SK-N-MC (cell line): ENCODE results near the gene SENP3.

Experiments used
- DNase-seq: peaks from one replicate; pipeline ENCODE4 v3.0.0-alpha.2; 2011; ENCODE audit warnings: low read depth, low spot score
- H3K27ac ChIP-seq: fragments of 200-600 bp; sonication (generic); 2 replicates; pipeline ENCODE4 v1.5.1; 2016; ENCODE audit warnings: mixed run types
- H3K36me3 ChIP-seq: fragments of 200-600 bp; sonication (generic); 2 replicates; pipeline ENCODE4 v1.6.1; 2017; ENCODE audit warnings: antibody characterized with exemption, low read length, mixed read lengths; ENCODE audit not compliant: insufficient read depth
- H3K4me3 ChIP-seq: fragments of 200-600 bp; sonication (generic); 2 replicates; pipeline ENCODE4 v1.5.1; 2016
- H3K9ac ChIP-seq: fragments of 200-600 bp; sonication (generic); 2 replicates; pipeline ENCODE4 v1.8.0; 2017; ENCODE audit warnings: mixed run types, mixed read lengths; ENCODE audit not compliant: insufficient read length
- H3K9me3 ChIP-seq: fragments of 200-600 bp; sonication (generic); 2 replicates; pipeline ENCODE4 v1.6.1; 2017; ENCODE audit warnings: low read depth, mild to moderate bottlenecking, antibody characterized with exemption, low read length, moderate library complexity, mixed read lengths
- EZH2 ChIP-seq: fragments of 200-600 bp; sonication (generic); IDR thresholded peaks from one replicate; pipeline ENCODE4 v1.6.1; 2017; ENCODE audit warnings: antibody characterized with exemption
- FOXP2 ChIP-seq: optimal IDR thresholded peaks from 2 replicates; pipeline ENCODE3; 2011; ENCODE audit warnings: mild to moderate bottlenecking, moderate library complexity; ENCODE audit not compliant: insufficient read depth; ENCODE audit errors: extremely low read length, control extremely low read depth
- POLR2AphosphoS5 ChIP-seq: IDR thresholded peaks from 2 replicates; pipeline ENCODE4 v1.6.1; 2012; ENCODE audit warnings: mild to moderate bottlenecking, low read depth, low read length, borderline replicate concordance

Gene SENP3

GRCh38 chr17:7561589-7562207 lies at the start of gene SENP3:
TSS of gene SENP3 (plus strand) at chr17:7561919. CDS start at chr17:7563077, 1,158 bp downstream.
- Histone ChIP-seq H3K27ac (peak within 1 kb of the TSS; percentile 91), H3K9ac (peak within 1 kb of the TSS; percentile 95), H3K9me3 (no peaks in the 10 kb centered on the region), H3K36me3 (peaks cover 33% of the 10 kb centered on the region), H3K4me3 (peak within 1 kb of the TSS; percentile 98)
- TF ChIP-seq EZH2 = no peak
- peak; percentile 66; the same call in 1 of the 2 replicates for TF ChIP-seq POLR2AphosphoS5
- no peak for DNase-seq

- Histone ChIP-seq H3K4me3 (no peak overlapping the region), H3K9me3 (no peaks in the 10 kb centered on the region), H3K36me3 (peaks cover 81% of the 10 kb centered on the region), H3K27ac (no peak overlapping the region), H3K9ac (no peak overlapping the region)
- TF ChIP-seq POLR2AphosphoS5 = no peak
- no peak for TF ChIP-seq FOXP2
- TF ChIP-seq EZH2 = no peak
- no peak for DNase-seq
These were observed 49.6 kb upstream of the SENP3 start for GRCh38 chr17:7512105-7512504.

GRCh38 chr17:7512824-7513540 lies 48.7 kb upstream of the SENP3 start:
- H3K27ac ChIP-seq = no peak overlapping the region
- no peak for TF ChIP-seq POLR2AphosphoS5
- no peak for TF ChIP-seq FOXP2
- TF ChIP-seq EZH2 = no peak
- H3K9ac ChIP-seq = no peak overlapping the region
- H3K9me3 ChIP-seq = no peaks in the 10 kb centered on the region
- H3K36me3 ChIP-seq = peaks cover 72% of the 10 kb centered on the region
- no peak overlapping the region for H3K4me3 ChIP-seq
- DNase-seq = no peak

DNA sequence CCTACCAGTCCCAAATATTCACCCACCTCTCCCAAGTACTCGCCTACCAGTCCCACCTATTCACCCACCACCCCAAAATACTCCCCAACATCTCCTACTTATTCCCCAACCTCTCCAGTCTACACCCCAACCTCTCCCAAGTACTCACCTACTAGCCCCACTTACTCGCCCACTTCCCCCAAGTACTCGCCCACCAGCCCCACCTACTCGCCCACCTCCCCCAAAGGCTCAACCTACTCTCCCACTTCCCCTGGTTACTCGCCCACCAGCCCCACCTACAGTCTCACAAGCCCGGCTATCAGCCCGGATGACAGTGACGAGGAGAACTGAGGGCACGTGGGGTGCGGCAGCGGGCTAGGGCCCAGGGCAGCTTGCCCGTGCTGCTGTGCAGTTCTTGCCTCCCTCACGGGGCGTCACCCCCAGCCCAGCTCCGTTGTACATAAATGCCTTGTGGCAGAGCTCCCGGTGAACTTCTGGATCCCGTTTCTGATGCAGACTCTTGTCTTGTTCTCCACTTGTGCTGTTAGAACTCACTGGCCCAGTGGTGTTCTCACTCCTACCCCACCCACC lies 47.8 kb upstream of the SENP3 start:
- Histone ChIP-seq H3K27ac (peak overlapping the region; percentile 7; the same call in 1 of the 2 replicates), H3K36me3 (peaks cover 62% of the 10 kb centered on the region), H3K4me3 (no peak overlapping the region), H3K9me3 (no peaks in the 10 kb centered on the region), H3K9ac (no peak overlapping the region)
- DNase-seq = no peak
- TF ChIP-seq EZH2 (no peak), FOXP2 (no peak), POLR2AphosphoS5 (no peak)

- H3K9me3 ChIP-seq = no peaks in the 10 kb centered on the region
- no peak overlapping the region for H3K27ac ChIP-seq
- TF ChIP-seq EZH2 = no peak
- H3K9ac ChIP-seq = no peak overlapping the region
- no peak for DNase-seq
- H3K4me3 ChIP-seq = no peak overlapping the region
- peaks cover 41% of the 10 kb centered on the region for H3K36me3 ChIP-seq
These were observed 45.7 kb upstream of the SENP3 start for GRCh38 chr17:7515911-7516610.

DNA sequence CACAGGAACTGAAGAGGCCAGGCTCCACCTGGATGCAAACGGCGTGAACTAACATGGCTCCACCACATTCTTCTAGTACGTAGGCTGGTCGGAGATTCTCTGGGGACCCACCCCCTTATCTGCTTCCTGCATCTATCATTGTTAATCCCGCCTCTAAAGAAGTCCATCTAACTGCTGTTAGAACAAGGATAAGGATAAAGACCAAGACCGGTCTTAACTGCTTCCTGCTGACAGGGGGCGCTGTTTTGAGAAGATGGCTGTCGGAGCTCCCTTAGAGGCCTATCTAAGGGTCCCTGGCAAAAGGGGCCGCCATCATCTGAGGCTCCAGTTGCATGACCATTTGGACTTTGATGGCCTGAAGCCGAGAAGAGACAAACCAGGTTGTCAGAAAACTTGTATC lies 38.7 kb upstream of the SENP3 start:
- Histone ChIP-seq H3K9ac (no peak overlapping the region), H3K27ac (no peak overlapping the region), H3K4me3 (no peak overlapping the region), H3K36me3 (no peaks in the 10 kb centered on the region), H3K9me3 (no peaks in the 10 kb centered on the region)
- DNase-seq = no peak
- no peak for TF ChIP-seq POLR2AphosphoS5
- no peak for TF ChIP-seq FOXP2
- TF ChIP-seq EZH2 = no peak

- Histone ChIP-seq H3K9ac (no peak overlapping the region), H3K36me3 (no peaks in the 10 kb centered on the region), H3K27ac (no peak overlapping the region), H3K4me3 (no peak overlapping the region), H3K9me3 (no peaks in the 10 kb centered on the region)
- DNase-seq = no peak
- no peak for TF ChIP-seq POLR2AphosphoS5
- no peak for TF ChIP-seq EZH2
- TF ChIP-seq FOXP2 = no peak
These were observed 32.9 kb upstream of the SENP3 start for GRCh38 chr17:7528842-7529241.

- H3K36me3 ChIP-seq = no peaks in the 10 kb centered on the region
- no peak overlapping the region for H3K9ac ChIP-seq
- no peaks in the 10 kb centered on the region for H3K9me3 ChIP-seq
- no peak for TF ChIP-seq EZH2
- TF ChIP-seq POLR2AphosphoS5 = no peak
- no peak for TF ChIP-seq FOXP2
- no peak for DNase-seq
- H3K27ac ChIP-seq = no peak overlapping the region
- H3K4me3 ChIP-seq = no peak overlapping the region
These were observed 31.5 kb upstream of the SENP3 start for GRCh38 chr17:7530023-7530900.
